Cardiac septum (tissue), 1 donor: ENCODE data around the gene VNN1. TPM values are rescaled to one million over a fixed set of nuclear protein-coding genes. Genes with fewer than 3 reads are reported as not detected.
"Not testable (repeated sequence)": the region's sequence is repeated elsewhere in the genome, so short reads cannot be mapped to it uniquely, and the experiment has no call there.

ENCODE experiments used
- DNase-seq: peaks from one replicate; pipeline ENCODE4 v3.0.0-alpha.2; 2020; ENCODE audit warnings: low spot score
- intact Hi-C: fragments of 100-400 bp; cut with DNase I; formaldehyde crosslinking; loops from one replicate; pipeline ENCODE4 v1.14.0; 2022
- total RNA-seq: library from RNA; stranded (reverse); fragmentation: NEBNext Ultra II Directional; extraction: Animal tissue kit (Norgen Biotek cat#: 25700); gene quantifications from one replicate; pipeline ENCODE4 v1.2.1, GENCODE V29; 2021
- donor health status: DM: no; HTN: no; CAD: no.

Gene VNN1
- total RNA-seq, 1 donor from 2014 or later, result 0.30 TPM

DNA sequence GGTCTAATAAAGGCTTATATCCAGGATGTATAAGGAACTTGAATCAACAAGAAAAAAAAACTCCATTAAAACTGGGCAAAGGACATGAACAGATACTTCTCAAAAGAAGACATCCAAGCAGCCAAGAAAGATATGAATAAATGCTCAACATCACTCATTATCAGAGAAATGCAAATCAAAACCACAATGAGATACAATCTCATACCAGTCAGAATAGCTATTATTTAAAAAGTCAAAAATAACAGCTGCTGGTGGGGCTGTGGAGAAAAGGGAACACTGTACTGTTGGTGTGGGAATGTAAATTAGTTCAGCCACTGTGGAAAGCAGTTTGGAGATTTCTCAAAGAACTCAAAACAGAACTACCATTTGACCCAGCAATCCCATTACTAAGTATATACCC, 34.8 kb downstream of the VNN1 start:
- intact Hi-C loops, result not testable (repeated sequence)

GRCh38 chr6:132675749-132676148, 38.1 kb downstream of the VNN1 start:
- no peak for DNase-seq
- intact Hi-C loops, result no loop called here

More for the DNA sequence above, 34.8 kb downstream of the VNN1 start:
- DNase-seq, result not testable (repeated sequence)

- intact Hi-C loops, result no loop called here
- DNase-seq, result no peak
Measured at GRCh38 chr6:132675002-132675401, 38.9 kb downstream of the VNN1 start.

DNA sequence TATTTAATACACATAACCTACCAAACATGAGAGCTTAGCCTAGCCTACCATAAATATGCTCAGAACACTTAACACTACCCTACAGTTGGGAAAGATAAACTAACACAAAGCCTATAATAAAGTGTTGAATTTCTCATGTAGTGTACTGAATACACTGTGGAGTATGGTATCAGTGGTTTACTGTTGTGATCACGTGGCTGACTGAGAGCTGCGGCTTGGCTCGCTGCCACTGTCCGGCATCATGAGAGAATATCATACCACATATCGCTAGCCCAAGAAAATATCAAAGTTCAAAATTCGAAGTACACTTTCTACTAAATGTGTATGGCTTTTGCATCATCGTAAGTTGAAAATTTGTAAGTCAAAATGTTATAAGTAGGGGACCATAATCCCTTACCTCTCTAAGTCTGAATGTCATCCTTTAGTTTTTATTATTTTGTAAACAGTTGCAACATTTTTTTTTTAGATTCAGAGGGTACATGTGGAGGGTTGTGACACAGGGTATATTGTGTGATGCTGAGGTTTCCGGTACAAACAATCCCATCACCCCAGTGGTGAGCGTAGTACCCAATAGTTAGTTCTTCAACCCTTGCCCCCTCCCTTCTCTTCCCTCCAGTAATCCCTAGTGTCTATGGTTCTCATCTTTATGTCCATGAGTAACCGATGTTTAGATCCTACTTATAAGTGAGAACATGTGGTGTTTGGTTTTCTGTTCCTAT, 40.3 kb downstream of the VNN1 start:
- no peak for DNase-seq
- intact Hi-C loops, result loop anchor here (5.0 kb wide), 1 partner anchor 94 kb away; no protein-coding TSS in a partner anchor

DNA sequence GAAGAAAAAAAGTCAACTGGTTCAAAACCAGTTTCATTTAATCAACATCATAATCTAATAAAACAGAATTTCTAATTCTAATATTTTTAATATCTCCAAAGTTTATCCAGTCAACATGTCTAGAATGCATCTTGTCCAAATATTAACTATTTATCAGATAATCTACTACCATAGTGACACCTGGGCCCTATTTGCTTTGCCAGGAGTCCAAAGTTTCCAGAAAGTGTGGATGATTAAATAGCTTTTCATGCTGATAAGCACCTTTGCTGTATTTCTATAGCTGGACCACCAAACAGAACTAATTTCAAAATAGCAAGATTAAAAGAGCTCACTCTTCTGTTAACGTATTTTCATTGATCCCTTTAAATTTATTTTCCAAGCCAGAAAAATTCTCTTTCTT, 42.6 kb downstream of the VNN1 start:
- no peak for DNase-seq
- intact Hi-C loops, result loop anchor here (5.0 kb wide), 1 partner anchor 96 kb away; no protein-coding TSS in a partner anchor

DNA sequence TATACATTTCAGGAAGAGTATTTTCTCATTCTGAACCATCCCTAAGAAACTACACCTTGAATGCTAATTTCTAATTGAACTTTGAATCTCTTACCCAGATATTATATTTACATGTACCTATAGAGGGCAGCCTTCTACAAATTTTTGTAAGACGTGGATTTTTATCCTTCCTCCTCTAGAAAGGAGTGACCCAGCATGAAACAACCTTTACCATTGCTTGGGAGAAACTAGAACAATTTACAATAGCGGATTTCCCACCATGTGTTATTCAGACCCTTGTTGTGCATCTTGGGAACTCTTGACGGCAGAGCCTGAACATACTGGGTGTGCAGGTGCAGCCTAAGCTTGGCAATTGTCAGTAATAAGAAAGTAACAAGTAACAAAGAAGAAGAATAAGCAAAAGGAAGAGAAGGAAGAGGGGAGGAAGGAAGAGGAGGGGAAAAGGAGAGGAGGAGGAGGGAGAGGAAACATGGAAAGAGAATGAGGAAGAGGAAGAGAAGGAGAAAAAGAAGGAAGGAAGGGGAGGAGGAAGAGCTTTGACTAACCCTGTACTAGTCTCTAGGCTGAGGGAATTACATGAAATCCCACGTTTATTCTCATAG, 44.1 kb downstream of the VNN1 start:
- DNase-seq, result no peak
- intact Hi-C loops, result loop anchor here (5.0 kb wide), 1 partner anchor 98 kb away; no protein-coding TSS in a partner anchor

- DNase-seq, result no peak
- intact Hi-C loops, result no loop called here
Measured at GRCh38 chr6:132666118-132666517, 47.7 kb downstream of the VNN1 start.

GRCh38 chr6:132664309-132665034, 49.4 kb downstream of the VNN1 start:
- DNase-seq, result no peak
- intact Hi-C loops, result no loop called here

- intact Hi-C loops, result no loop called here
- no peak for DNase-seq
Measured at GRCh38 chr6:132663661-132664060, 50.2 kb downstream of the VNN1 start.

DNA sequence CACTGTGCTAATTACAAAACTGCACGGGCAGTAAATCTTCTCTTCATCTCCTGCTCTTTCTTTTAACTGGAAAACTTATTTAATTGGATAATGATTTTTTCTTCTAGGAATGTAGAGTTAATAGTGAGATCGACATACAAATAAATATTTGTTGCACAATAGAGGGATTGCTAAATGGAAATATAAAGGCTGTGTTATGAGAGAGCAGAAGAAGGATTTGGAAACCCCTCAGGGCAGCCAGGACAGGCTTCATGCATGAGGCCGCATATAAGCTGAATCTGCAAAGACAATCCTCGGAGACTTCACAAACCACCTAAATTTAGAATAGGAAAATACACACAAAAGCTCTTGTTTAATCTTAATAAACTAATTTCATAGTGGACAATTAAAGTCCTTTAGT, 51.9 kb downstream of the VNN1 start:
- intact Hi-C loops, result no loop called here
- DNase-seq, result no peak

GRCh38 chr6:132659082-132659481, 54.8 kb downstream of the VNN1 start, which contains the start of gene TAAR1:
TAAR1 (minus strand) TSS chr6:132659182; CDS start chr6:132646003, 13,179 bp downstream.
- intact Hi-C loops, result no loop called here
- no peak for DNase-seq

DNA sequence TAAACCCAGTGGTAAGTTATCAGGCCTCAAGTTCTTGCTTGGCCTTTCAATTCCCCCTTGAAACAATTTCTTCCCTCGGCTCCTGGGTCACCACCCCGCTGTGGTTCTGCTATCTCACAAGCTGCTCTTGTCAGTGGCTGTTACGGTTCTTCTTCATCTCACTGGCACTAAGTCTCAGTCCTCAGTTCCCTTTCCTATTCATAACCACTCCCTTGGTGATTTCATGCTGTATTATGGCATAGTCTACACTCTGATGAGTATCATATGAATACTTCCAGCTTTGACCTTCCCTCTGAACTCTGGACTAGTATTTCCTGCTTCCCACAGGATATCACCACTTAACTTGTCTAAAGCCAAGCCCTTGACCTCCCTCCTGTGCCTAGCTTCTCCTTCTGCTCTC, 62.8 kb downstream of the VNN1 start:
- intact Hi-C loops, result no loop called here

GRCh38 chr6:132650429-132650828, 63.4 kb downstream of the VNN1 start:
- DNase-seq, result no peak
- intact Hi-C loops, result no loop called here

More for the DNA sequence above, 62.8 kb downstream of the VNN1 start:
- no peak for DNase-seq

DNA sequence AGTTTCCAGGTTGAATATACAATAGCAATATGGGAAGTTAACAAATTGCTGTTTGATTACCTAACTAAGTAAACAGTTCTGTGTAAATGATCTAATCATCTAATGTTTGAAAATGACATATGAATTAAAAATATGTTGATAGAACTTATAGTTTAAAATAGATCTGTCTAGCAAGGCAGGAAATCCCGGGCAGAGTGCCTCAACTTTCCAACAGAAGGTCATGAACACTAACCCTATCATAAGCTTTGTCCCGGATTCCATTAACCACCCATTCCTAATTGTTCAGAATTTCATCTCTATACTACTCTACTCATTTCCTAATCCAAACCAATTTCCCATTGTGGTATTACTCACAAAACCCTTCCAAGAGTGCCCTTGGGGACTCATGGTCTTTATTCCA, 65.0 kb downstream of the VNN1 start:
- intact Hi-C loops, result no loop called here
- DNase-seq, result no peak

DNA sequence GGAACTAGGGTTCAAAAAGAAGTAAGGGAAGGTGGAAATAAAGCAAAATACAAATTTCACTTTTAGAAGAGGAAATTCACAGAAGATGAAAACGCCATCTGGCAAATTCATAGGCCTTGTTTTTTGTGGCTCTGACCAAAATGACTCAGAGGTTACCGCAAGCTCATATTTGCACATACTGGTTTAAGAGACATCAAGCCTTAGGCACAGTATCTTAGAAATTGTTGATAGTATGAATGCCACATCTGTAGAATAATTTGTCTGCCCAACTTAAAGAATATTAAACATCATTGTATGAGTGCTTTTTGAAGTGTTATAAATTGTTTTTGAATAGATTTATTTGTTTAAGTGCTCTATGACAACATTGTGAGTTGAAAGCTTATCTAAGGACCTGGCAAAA, 65.5 kb downstream of the VNN1 start:
- DNase-seq, result no peak
- intact Hi-C loops, result no loop called here

GRCh38 chr6:132643547-132643946, 70.3 kb downstream of the VNN1 start:
- intact Hi-C loops, result no loop called here
- no peak for DNase-seq

DNA sequence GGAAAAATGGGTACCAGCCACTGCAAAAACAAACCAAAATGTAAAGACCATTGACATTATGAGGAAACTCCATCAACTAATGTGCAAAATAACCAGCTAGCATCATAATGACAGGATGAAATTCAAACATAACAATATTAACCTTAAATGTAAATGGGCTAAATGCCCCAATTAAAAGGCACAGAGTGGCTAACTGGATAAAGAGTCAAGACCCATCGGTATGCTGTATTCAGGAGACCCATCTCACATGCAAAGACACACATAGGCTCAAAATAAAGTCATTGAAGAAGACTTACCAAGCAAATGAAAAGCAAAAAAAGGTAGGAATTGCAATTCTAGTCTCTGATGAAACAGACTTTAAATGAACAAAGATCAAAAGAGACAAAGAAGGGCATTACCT, 76.7 kb downstream of the VNN1 start:
- intact Hi-C loops, DNase-seq: not testable (repeated sequence)

DNA sequence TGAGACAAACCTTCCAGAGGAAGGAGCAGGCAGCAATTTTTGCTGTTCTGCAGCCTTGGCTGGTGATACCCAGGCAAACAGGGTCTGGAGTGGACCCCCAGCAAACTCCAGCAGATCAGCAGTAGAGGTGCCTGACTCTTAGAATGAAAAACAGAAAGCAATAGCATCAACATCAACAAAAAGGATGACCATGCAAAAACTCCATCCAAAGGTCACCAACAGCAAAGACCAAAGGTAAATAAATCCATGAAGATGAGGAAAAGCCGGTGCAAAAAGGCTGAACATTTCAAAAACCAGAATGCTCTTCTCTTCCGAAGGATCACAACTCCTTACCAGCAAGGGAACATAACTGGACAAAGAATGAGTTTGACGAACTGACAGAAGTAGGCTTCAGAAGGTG, 77.9 kb downstream of the VNN1 start:
- intact Hi-C loops, DNase-seq: not testable (repeated sequence)

DNA sequence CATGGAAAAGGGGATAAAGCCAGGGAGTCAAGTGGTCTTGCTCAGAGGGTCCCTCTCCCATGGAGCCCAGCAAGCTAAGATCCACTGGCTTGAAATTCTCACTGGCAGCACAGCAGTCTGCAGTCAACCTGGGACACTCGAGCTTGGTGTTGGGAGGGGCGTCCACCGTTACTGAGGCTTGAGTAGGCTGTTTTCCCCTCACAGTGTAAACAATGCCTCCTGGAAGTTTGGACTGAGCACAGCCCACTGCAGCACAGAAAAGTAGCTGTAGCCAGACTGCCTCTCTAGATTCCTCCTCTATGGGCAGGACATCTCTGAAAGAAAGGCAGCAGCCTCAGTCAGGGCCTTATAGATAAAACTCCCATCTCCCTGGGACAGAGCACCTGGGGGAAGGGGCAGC, 78.6 kb downstream of the VNN1 start:
- intact Hi-C loops, DNase-seq: not testable (repeated sequence)

DNA sequence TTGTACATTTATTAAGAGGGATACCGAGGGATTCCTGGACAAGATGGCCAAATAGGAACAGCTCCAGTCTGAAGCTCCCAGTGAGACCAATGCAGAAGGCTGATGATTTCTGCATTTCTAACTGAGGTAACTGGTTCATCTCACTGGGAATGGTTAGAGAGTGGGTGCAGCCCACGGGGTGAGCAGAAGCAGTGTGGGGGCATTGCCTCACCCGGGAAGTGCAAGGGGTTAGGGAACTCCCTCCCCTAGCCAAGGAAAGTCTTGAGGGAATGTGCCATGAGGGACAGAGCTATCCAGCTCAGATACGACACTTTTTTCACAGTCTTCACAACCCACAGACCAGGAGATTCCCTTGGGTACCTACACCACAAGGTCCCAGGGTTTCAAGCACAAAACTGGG, 79.1 kb downstream of the VNN1 start:
- DNase-seq, result no peak
- intact Hi-C loops, result no loop called here
